Lung microvascular endothelial cell (primary cell): Measurements from ENCODE around the gene PLCG1. TPM values are rescaled to one million over a fixed set of nuclear protein-coding genes. Genes with fewer than 3 reads are reported as not detected.

Experiments used
- DNase-seq, 2 donors: peaks; one replicate each; pipeline versions ENCODE4 v3.0.0 to v3.0.0-alpha.2; 2010; ENCODE audit warnings: low read depth in 2 of 2
- total RNA-seq: library from RNA; depleted of rRNA; stranded (reverse); fragments of >200 nt; gene quantifications from 2 replicates; pipeline ENCODE4 v1.2.1, GENCODE V29; 2014

The PLCG1 gene
- total RNA-seq, 1 donor from 2014 or later = 160 TPM

GRCh38 chr20:41178495-41178894 lies 41.2 kb downstream of the PLCG1 start:
- DNase-seq = no peak

- peak in 1 of 2 donors; percentile 48 for DNase-seq
Observed at GRCh38 chr20:41178904-41179432, 41.6 kb downstream of the PLCG1 start.

- DNase-seq = no peak
Observed at GRCh38 chr20:41179961-41180360, 42.6 kb downstream of the PLCG1 start.

GRCh38 chr20:41180599-41181333 lies 43.4 kb downstream of the PLCG1 start:
- DNase-seq = no peak

- DNase-seq = no peak
Observed at GRCh38 chr20:41181567-41181966, 44.2 kb downstream of the PLCG1 start.

- DNase-seq = no peak
Observed at GRCh38 chr20:41182296-41183212, 45.2 kb downstream of the PLCG1 start.

GRCh38 chr20:41183391-41183790 lies 46.0 kb downstream of the PLCG1 start:
- DNase-seq = no peak

- DNase-seq = no peak
Observed at GRCh38 chr20:41183831-41184230, 46.5 kb downstream of the PLCG1 start.

- no peak for DNase-seq
Observed at GRCh38 chr20:41185013-41185757, 47.8 kb downstream of the PLCG1 start.

GRCh38 chr20:41187668-41188067 lies 50.3 kb downstream of the PLCG1 start:
- no peak for DNase-seq

GRCh38 chr20:41191562-41192500 lies 54.5 kb downstream of the PLCG1 start:
- no peak for DNase-seq

- DNase-seq = no peak
Observed at GRCh38 chr20:41192575-41192974, 55.2 kb downstream of the PLCG1 start.

- no peak for DNase-seq
Observed at GRCh38 chr20:41196653-41197225, 59.4 kb downstream of the PLCG1 start.

GRCh38 chr20:41198443-41198842 lies 61.1 kb downstream of the PLCG1 start:
- no peak for DNase-seq

GRCh38 chr20:41200446-41201202 lies 63.3 kb downstream of the PLCG1 start:
- DNase-seq = peak; percentile 54 to 84

- DNase-seq = no peak
Observed at GRCh38 chr20:41201760-41202159, 64.4 kb downstream of the PLCG1 start.

GRCh38 chr20:41202426-41202825 lies 65.1 kb downstream of the PLCG1 start:
- DNase-seq = no peak

GRCh38 chr20:41203660-41204059 lies 66.3 kb downstream of the PLCG1 start:
- no peak for DNase-seq
